ENCODE data around the gene AGL. TPM values are rescaled to one million over a fixed set of nuclear protein-coding genes. Genes with fewer than 3 reads are reported as not detected.
A peak's percentile ranks its signal among the peaks of the same experiment; 100 is the strongest.

AGL gene
- total and polyA plus RNA-seq, 2 of the 13 experiments (the other 11 are each of a cell fraction or from before 2014, with no cell fraction given), result 4.3 to 13.1 TPM

DNA sequence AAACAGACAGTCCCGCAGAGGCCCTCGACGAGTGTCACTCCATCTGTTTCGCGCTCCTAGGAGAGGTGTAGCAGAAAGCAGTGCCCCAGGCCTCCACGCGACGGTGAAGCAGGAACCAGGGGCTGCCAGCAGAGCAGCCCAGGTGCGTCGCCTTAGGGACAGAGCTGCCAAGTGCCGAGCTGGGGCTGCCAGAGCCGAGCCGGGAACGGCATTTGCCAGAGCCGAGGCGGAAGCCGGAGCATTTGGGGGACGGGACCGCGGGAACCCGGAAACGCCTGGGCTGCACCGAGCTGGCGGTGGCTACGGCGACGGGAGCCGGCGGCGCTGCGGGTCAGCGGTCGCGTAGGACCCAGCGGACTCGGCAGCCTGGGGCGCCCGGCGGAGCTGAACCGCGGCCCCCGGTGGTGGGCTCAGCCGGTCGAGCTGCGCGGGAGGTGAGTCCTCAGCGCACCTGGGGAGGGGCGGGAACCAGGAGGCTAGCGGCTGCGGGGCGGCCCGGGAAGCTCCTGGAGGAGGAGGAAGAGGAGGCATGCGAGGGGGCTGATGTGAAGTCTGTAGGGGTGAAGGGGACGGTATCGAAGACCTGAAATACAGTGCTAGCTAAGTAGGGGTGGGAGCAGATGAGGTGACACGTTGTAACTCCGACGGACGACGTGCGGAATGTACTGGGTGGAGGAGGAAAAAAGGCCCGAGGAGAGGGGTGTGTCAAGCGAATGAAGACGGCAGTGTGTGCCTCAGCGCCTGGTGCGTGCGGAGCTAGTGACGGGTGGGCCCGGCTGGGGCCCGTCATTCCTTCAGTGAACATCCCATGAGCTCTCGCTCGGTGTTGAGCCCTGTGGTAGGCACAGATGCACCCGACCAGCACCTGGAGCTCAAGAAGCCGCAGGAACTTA, 119.8 kb downstream of the AGL start, which contains the start of gene SLC35A3 (continued):
- TF ChIP-seq, protein P1, sequence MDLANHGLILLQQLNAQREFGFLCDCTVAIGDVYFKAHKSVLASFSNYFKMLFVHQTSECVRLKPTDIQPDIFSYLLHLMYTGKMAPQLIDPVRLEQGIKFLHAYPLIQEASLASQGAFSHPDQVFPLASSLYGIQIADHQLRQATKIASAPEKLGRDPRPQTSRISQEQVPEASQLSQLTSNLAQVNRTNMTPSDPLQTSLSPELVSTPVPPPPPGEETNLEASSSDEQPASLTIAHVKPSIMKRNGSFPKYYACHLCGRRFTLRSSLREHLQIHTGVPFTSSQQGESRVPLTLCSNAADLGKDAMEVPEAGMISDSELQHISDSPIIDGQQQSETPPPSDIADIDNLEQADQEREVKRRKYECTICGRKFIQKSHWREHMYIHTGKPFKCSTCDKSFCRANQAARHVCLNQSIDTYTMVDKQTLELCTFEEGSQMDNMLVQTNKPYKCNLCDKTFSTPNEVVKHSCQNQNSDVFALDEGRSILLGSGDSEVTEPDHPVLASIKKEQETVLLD (CRISPR knock-in tag; IDR thresholded peaks at IDR 0.05; ENCODE audit: low read depth), result peak; percentile 95
- TF ChIP-seq ZNF558 (CRISPR knock-in tag; IDR thresholded peaks at IDR 0.05; ENCODE audit: borderline replicate concordance), result no peak; the same call in 1 of the 2 replicates
- TF ChIP-seq EEA1 (CRISPR knock-in tag; IDR thresholded peaks at IDR 0.05; ENCODE audit: borderline replicate concordance), result peak; percentile 90
- TF ChIP-seq LRRFIP1 (CRISPR knock-in tag; conservative IDR thresholded peaks at IDR 0.05), result no peak
- TF ChIP-seq PAWR (CRISPR knock-in tag; IDR thresholded peaks at IDR 0.05; ENCODE audit: borderline replicate concordance), result 0 out of 2 replicates have a peak, but pooled peaks have one; percentile 86
- peak; percentile 95 for TF ChIP-seq SAFB2 (CRISPR knock-in tag; IDR thresholded peaks at IDR 0.05; ENCODE audit: borderline replicate concordance, low read depth)
- TF ChIP-seq KDM3A (CRISPR knock-in tag; IDR thresholded peaks at IDR 0.05; ENCODE audit: low read depth), result peak; percentile 92; the same call in 1 of the 2 replicates
- peak; percentile 93; the same call in 1 of the 2 replicates for TF ChIP-seq HOXD1 (CRISPR knock-in tag; IDR thresholded peaks at IDR 0.05)
- TF ChIP-seq ETV6 (CRISPR knock-in tag; conservative IDR thresholded peaks at IDR 0.05), result no peak; the same call in 1 of the 2 replicates
- TF ChIP-seq ZNF790 (CRISPR knock-in tag; IDR thresholded peaks at IDR 0.05; ENCODE audit: borderline replicate concordance), result no peak
- TF ChIP-seq NRL (CRISPR knock-in tag; IDR thresholded peaks at IDR 0.05; ENCODE audit: borderline replicate concordance), result peak; percentile 97
- no peak for TF ChIP-seq SP140L (CRISPR knock-in tag; IDR thresholded peaks at IDR 0.05; ENCODE audit: borderline replicate concordance)
- TF ChIP-seq, protein P2, sequence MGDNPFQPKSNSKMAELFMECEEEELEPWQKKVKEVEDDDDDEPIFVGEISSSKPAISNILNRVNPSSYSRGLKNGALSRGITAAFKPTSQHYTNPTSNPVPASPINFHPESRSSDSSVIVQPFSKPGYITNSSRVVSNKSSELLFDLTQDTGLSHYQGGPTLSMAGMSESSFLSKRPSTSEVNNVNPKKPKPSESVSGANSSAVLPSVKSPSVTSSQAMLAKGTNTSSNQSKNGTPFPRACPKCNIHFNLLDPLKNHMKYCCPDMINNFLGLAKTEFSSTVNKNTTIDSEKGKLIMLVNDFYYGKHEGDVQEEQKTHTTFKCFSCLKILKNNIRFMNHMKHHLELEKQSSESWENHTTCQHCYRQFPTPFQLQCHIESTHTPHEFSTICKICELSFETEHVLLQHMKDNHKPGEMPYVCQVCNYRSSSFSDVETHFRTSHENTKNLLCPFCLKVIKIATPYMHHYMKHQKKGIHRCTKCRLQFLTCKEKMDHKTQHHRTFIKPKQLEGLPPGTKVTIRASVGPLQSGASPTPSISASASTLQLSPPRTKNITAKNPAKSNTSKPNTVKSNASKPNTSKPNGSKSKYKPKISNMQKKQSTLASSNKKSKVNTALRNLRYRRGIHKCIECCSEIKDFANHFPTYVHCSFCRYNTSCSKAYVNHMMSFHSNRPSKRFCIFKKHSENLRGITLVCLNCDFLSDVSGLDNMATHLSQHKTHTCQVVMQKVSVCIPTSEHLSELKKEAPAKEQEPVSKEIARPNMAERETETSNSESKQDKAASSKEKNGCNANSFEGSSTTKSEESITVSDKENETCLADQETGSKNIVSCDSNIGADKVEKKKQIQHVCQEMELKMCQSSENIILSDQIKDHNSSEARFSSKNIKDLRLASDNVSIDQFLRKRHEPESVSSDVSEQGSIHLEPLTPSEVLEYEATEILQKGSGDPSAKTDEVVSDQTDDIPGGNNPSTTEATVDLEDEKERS (CRISPR knock-in tag; IDR thresholded peaks at IDR 0.05), result peak; percentile 83; the same call in 1 of the 2 replicates
- peak; percentile 49; the same call in 1 of the 2 replicates for TF ChIP-seq RERE (CRISPR knock-in tag; IDR thresholded peaks at IDR 0.05; ENCODE audit: low read depth)

All from HepG2 (cell line).